ENCODE measurements around the gene KSR1. TPM values are rescaled to one million over a fixed set of nuclear protein-coding genes. Genes with fewer than 3 reads are reported as not detected.

KSR1 gene
- total and polyA plus RNA-seq, 2 of the 8 experiments (the other 6 are each of a cell fraction or from before 2014, with no cell fraction given) = 14.1 to 34.7 TPM

GRCh38 chr17:27455236-27455913 lies 873 bp upstream of the KSR1 start:
- H2BK12ac ChIP-seq (ENCODE audit: low read depth, low read length) = no peak overlapping the region; the same call in 1 of the 2 replicates
- H4K91ac ChIP-seq (replicated peaks; ENCODE audit: insufficient read length, low read length) = no peak overlapping the region
- H2BK120ac ChIP-seq (replicated peaks; ENCODE audit: low read depth, low read length) = no peak overlapping the region
- H3K4ac ChIP-seq (replicated peaks; ENCODE audit: insufficient read length, low read depth, low read length) = no peak overlapping the region
- peak overlapping the region; percentile 72; the same call in 1 of the 2 replicates for H2AFZ ChIP-seq (ENCODE audit: low read length)
- no peak overlapping the region; the same call in 1 of the 2 replicates for H2AK5ac ChIP-seq (ENCODE audit: low read depth, low read length)
- no peak overlapping the region for H2BK20ac ChIP-seq (ENCODE audit: low read length)
- H3K36me3 ChIP-seq (ENCODE audit: control insufficient read depth in 2 of 4, insufficient read depth in 4 of 4, low read length in 3 of 4) = no peaks in the 10 kb centered on the region
- H3K18ac ChIP-seq (ENCODE audit: extremely low read depth, low read length) = peak overlapping the region; percentile 55; the same call in 1 of the 2 replicates
- H4K5ac ChIP-seq (ENCODE audit: insufficient read length, low read depth, low read length) = no peak overlapping the region
- H3K4me1 ChIP-seq (replicated peaks in 1 of 4; ENCODE audit: control insufficient read depth in 3 of 4, insufficient read depth in 4 of 4, low read length in 3 of 4) = peaks cover 2 to 27% (median 9%) of the 10 kb centered on the region in 4 experiments
- H2BK5ac ChIP-seq (ENCODE audit: low read depth, low read length) = no peak overlapping the region
- WGBS, 2 experiments (ENCODE audit: extremely low coverage in 1 of 2, insufficient coverage in 1 of 2, insufficient read length in 1 of 2, insufficient replicate concordance in 2 of 2, low coverage in 1 of 2, low lambda C conversion rate in 2 of 2, missing lambda C conversion rate in 1 of 2) = 53% methylated on average over 12 of the region's 12 CpGs; no CpG with 5 or more reads in 1 of the 2 experiments
- no peaks in the 10 kb centered on the region for H3K9me3 ChIP-seq (ENCODE audit: insufficient read depth in 2 of 2, low read depth in 1 of 2, low read length in 1 of 2)
- no peak overlapping the region for H3K14ac ChIP-seq (ENCODE audit: insufficient read length)
- peaks cover 11% of the 10 kb centered on the region for H3K79me1 ChIP-seq (ENCODE audit: low read depth, low read length)
- no peak overlapping the region for H3K56ac ChIP-seq (replicated peaks; ENCODE audit: insufficient read length, low read depth, low read length)
- ChIA-PET CTCF (ENCODE audit: partially characterized antibody) (interaction anchor here (0.7 to 17.4 kb wide), 36 partner anchors 9 to 618 kb away, joined by 3 to 209 read pairs (median 4); no protein-coding TSS in a partner anchor), POLR2A (ENCODE audit: partially characterized antibody) (interaction anchor here (0.9 to 1.7 kb wide), 10 partner anchors 11 to 119 kb away, joined by 3 to 8 read pairs (median 3); no protein-coding TSS in a partner anchor)
- TF ChIP-seq NRF1 (IDR thresholded peaks at IDR 0.05; ENCODE audit: low read depth, low read length) (no peak), KDM4A (IDR thresholded peaks at IDR 0.05; ENCODE audit: low read depth, low read length, severe bottlenecking) (no peak), TAF1 (IDR thresholded peaks at IDR 0.05; ENCODE audit: low read depth, low read length) (no peak), EGR1 (IDR thresholded peaks at IDR 0.05; ENCODE audit: borderline replicate concordance, low read depth, low read length) (no peak)
- H3K23me2 ChIP-seq (ENCODE audit: low read depth, low read length) = peaks cover 13% of the 10 kb centered on the region; the same call in 1 of the 2 replicates
- FAIRE-seq (no peak), DNase-seq (ENCODE audit: low read depth in 1 of 2, low spot score in 2 of 2) (no peak)
- no peak overlapping the region for H3K27ac ChIP-seq (ENCODE audit: low read depth, low read length)
- 0 out of 2 replicates have a peak overlapping the region, but pooled peaks have one; percentile 22 for H4K8ac ChIP-seq (ENCODE audit: extremely low read depth, insufficient read depth, low read length)
- H4K20me1 ChIP-seq (replicated peaks in 1 of 2; ENCODE audit: control insufficient read depth in 1 of 2, insufficient read depth in 2 of 2, low read length in 2 of 2) = peaks cover 5 to 22% of the 10 kb centered on the region in 2 experiments
- H3K27me3 ChIP-seq (replicated peaks in 1 of 4; ENCODE audit: control insufficient read depth in 3 of 4, extremely low read depth in 1 of 4, insufficient read depth in 3 of 4, low read length in 3 of 4) = peaks cover 0 to 9% (median 5%) of the 10 kb centered on the region in 4 experiments; a peak in 4 of 7 replicates
- peaks cover 3 to 34% of the 10 kb centered on the region in 2 experiments; a peak in 2 of 4 replicates for H3K79me2 ChIP-seq (ENCODE audit: control insufficient read depth in 1 of 2, insufficient read depth in 2 of 2, low read length in 2 of 2)
- H2BK15ac ChIP-seq (ENCODE audit: low read length) = no peak overlapping the region; the same call in 1 of the 2 replicates
- peak overlapping the region; percentile 32 to 73 for H3K4me2 ChIP-seq (ENCODE audit: insufficient read depth in 1 of 2, low read depth in 2 of 2, low read length in 2 of 2)
- no peak overlapping the region for H3K23ac ChIP-seq (ENCODE audit: insufficient read length)
- peak overlapping the region; percentile 50 to 82 (median 65) for H3K4me3 ChIP-seq (ENCODE audit: extremely low read depth in 1 of 4, insufficient read depth in 2 of 4, low read depth in 3 of 4, low read length in 4 of 4)
- H3K9ac ChIP-seq (replicated peaks in 1 of 4; ENCODE audit: extremely low read depth in 1 of 4, low read depth in 3 of 4, low read length in 3 of 4) = peak overlapping the region in 3 of 4 experiments; percentile 39 to 51 (median 42); a peak in 4 of 7 replicates

Measured in H1 (cell line).